Ramos (cell line): ENCODE results near the gene TRMT2A.

Source experiments
- in situ Hi-C: fragments of 300-500 bp; cut with MboI; formaldehyde crosslinking; loops from one replicate; pipeline ENCODE4 v1.14.3; 2022; ENCODE audit warnings: low sequenced_read_pairs; ENCODE audit not compliant: unreplicated experiment

TRMT2A gene

GRCh38 chr22:20110359-20110985, 6.6 kb downstream of the TRMT2A start:
- in situ Hi-C loops: no loop called here

GRCh38 chr22:20109411-20110358, 7.3 kb downstream of the TRMT2A start:
- in situ Hi-C loops: no loop called here

- in situ Hi-C loops: no loop called here
These were observed 8.2 kb downstream of the TRMT2A start for GRCh38 chr22:20108757-20109230.

- in situ Hi-C loops: no loop called here
These were observed 8.9 kb downstream of the TRMT2A start for GRCh38 chr22:20107951-20108756.

- in situ Hi-C loops: no loop called here
These were observed 9.5 kb downstream of the TRMT2A start for GRCh38 chr22:20107471-20107901.

- in situ Hi-C loops: no loop called here
These were observed 10.2 kb downstream of the TRMT2A start for GRCh38 chr22:20106849-20107237.

- in situ Hi-C loops: no loop called here
These were observed 10.7 kb downstream of the TRMT2A start for GRCh38 chr22:20106205-20106848.

- in situ Hi-C loops: no loop called here
These were observed 11.4 kb downstream of the TRMT2A start for GRCh38 chr22:20105456-20106204.

- in situ Hi-C loops: no loop called here
These were observed 14.7 kb downstream of the TRMT2A start for GRCh38 chr22:20102203-20102780.

GRCh38 chr22:20101638-20102037, 15.4 kb downstream of the TRMT2A start:
- in situ Hi-C loops: no loop called here

GRCh38 chr22:20099099-20099711, 17.8 kb downstream of the TRMT2A start:
- in situ Hi-C loops: no loop called here

GRCh38 chr22:20096574-20097420, 20.2 kb downstream of the TRMT2A start:
- in situ Hi-C loops: no loop called here

- in situ Hi-C loops: no loop called here
These were observed 21.5 kb downstream of the TRMT2A start for GRCh38 chr22:20095521-20095920.

- in situ Hi-C loops: no loop called here
These were observed 22.7 kb downstream of the TRMT2A start for GRCh38 chr22:20094197-20094807.

- in situ Hi-C loops: no loop called here
These were observed 23.4 kb downstream of the TRMT2A start for GRCh38 chr22:20093418-20094196.

GRCh38 chr22:20092477-20092854, 24.6 kb downstream of the TRMT2A start:
- in situ Hi-C loops: no loop called here
